HepG2 (cell line): ENCODE measurements around the gene RAB9A. TPM values are rescaled to one million over a fixed set of nuclear protein-coding genes. Genes with fewer than 3 reads are reported as not detected.

ENCODE experiments used
- AHR ChIP-seq: IDR thresholded peaks from 2 replicates; pipeline ENCODE4 v1.6.1; 2018; ENCODE audit warnings: missing genetic modification reagents, missing compliant biosample characterization
- CBX1 ChIP-seq: IDR thresholded peaks from one replicate; pipeline ENCODE4 v1.6.1; 2016; ENCODE audit warnings: antibody characterized with exemption, low read depth
- CCDC6 ChIP-seq: sonication (generic); formaldehyde crosslinking; IDR thresholded peaks from 2 replicates; pipeline ENCODE4 v1.8.1; 2022; ENCODE audit warnings: mild to moderate bottlenecking, missing genetic modification reagents, moderate library complexity
- DRAP1 ChIP-seq: IDR thresholded peaks from 2 replicates; pipeline ENCODE4 v1.6.1; 2016; ENCODE audit warnings: missing genetic modification reagents, missing compliant biosample characterization
- HDAC1 ChIP-seq: sonication (generic); formaldehyde crosslinking; IDR thresholded peaks from 2 replicates; pipeline ENCODE4 v1.5.1; 2020; ENCODE audit warnings: mild to moderate bottlenecking, missing genetic modification reagents
- IRF2 ChIP-seq: IDR thresholded peaks from 2 replicates; pipeline ENCODE4 v1.6.1; 2018; ENCODE audit warnings: missing genetic modification reagents, missing compliant biosample characterization
- JDP2 ChIP-seq: sonication (generic); formaldehyde crosslinking; IDR thresholded peaks from 2 replicates; pipeline ENCODE4 v1.8.1; 2022; ENCODE audit warnings: missing genetic modification reagents, borderline replicate concordance
- KDM2A ChIP-seq: sonication (generic); formaldehyde crosslinking; IDR thresholded peaks from 2 replicates; pipeline ENCODE4 v1.4.0; 2020; ENCODE audit warnings: low read depth, missing genetic modification reagents, borderline replicate concordance
- MEIS2 ChIP-seq: sonication (generic); formaldehyde crosslinking; IDR thresholded peaks from 2 replicates; pipeline ENCODE4 v1.9.0; 2021; ENCODE audit warnings: mild to moderate bottlenecking, missing genetic modification reagents
- PATZ1 ChIP-seq: sonication (generic); formaldehyde crosslinking; IDR thresholded peaks from 2 replicates; pipeline ENCODE4 v1.4.0; 2020; ENCODE audit warnings: missing genetic modification reagents
- PAXIP1 ChIP-seq: sonication (generic); formaldehyde crosslinking; conservative IDR thresholded peaks from 2 replicates; pipeline ENCODE4 v1.4.0; 2020; ENCODE audit warnings: mild to moderate bottlenecking, missing genetic modification reagents, moderate library complexity
- POLR2A ChIP-seq, 2 experiments: IDR thresholded peaks; 2 replicates each; pipeline ENCODE4 v1.6.1; 2011; ENCODE audit warnings: low read depth in 2 of 2, low read length in 2 of 2, mild to moderate bottlenecking in 1 of 2, moderate library complexity in 1 of 2; ENCODE audit not compliant: insufficient read depth in 1 of 2
- ZGPAT ChIP-seq: IDR thresholded peaks from 2 replicates; pipeline ENCODE4 v1.6.1; 2016; ENCODE audit warnings: mild to moderate bottlenecking
- ZMYM4 ChIP-seq: sonication (generic); formaldehyde crosslinking; IDR thresholded peaks from 2 replicates; pipeline ENCODE4 v1.8.1; 2023; ENCODE audit warnings: mild to moderate bottlenecking, missing genetic modification reagents
- ZNF317 ChIP-seq: sonication (generic); formaldehyde crosslinking; IDR thresholded peaks from 2 replicates; pipeline ENCODE4 v1.5.0; 2020; ENCODE audit warnings: mild to moderate bottlenecking, missing genetic modification reagents
- ZNF333 ChIP-seq: sonication (generic); formaldehyde crosslinking; IDR thresholded peaks from 2 replicates; pipeline ENCODE4 v1.4.0; 2020; ENCODE audit warnings: mild to moderate bottlenecking, missing genetic modification reagents, borderline replicate concordance
- ZNF343 ChIP-seq: sonication (generic); formaldehyde crosslinking; IDR thresholded peaks from 2 replicates; pipeline ENCODE4 v1.4.0; 2020; ENCODE audit warnings: mild to moderate bottlenecking, missing genetic modification reagents
- ZNF501 ChIP-seq: sonication (generic); formaldehyde crosslinking; IDR thresholded peaks from 2 replicates; pipeline ENCODE4 v1.5.1; 2020; ENCODE audit warnings: mild to moderate bottlenecking, moderate library complexity, missing genetic modification reagents
- ZNF546 ChIP-seq: sonication (generic); formaldehyde crosslinking; conservative IDR thresholded peaks from 2 replicates; pipeline ENCODE4 v1.8.1; 2023; ENCODE audit warnings: mild to moderate bottlenecking, missing genetic modification reagents
- ZNF577 ChIP-seq: sonication (generic); formaldehyde crosslinking; IDR thresholded peaks from 2 replicates; pipeline ENCODE4 v1.4.0; 2020; ENCODE audit warnings: mild to moderate bottlenecking, low read depth, missing genetic modification reagents, borderline replicate concordance
- ZNF740 ChIP-seq: sonication (generic); formaldehyde crosslinking; IDR thresholded peaks from 2 replicates; pipeline ENCODE4 v1.4.0; 2020; ENCODE audit warnings: missing genetic modification reagents
- ZNF747 ChIP-seq: sonication (generic); formaldehyde crosslinking; IDR thresholded peaks from 2 replicates; pipeline ENCODE4 v1.8.1; 2023; ENCODE audit warnings: missing genetic modification reagents, mild to moderate bottlenecking, borderline replicate concordance
- polyA plus RNA-seq, 8 experiments: library from polyadenylated mRNA; depleted of rRNA in 3 of 8; stranded (reverse) in 7 of 8; unstranded in 1 of 8; fragments of >200 nt; fragmentation: Illumina TruSeq in 4 of 8; extraction: Trizol in 4 of 8; gene quantifications; 2 replicates each; pipeline versions ENCODE4 v1.2.1 to v1.2.3, GENCODE V29; 2011 to 2016; ENCODE audit warnings: low read depth in 4 of 8, missing spikeins in 1 of 8, mixed read lengths in 1 of 8; ENCODE audit not compliant: insufficient read depth in 1 of 8
- total RNA-seq, 5 experiments: library from RNA; depleted of rRNA; stranded (reverse); fragments of >200 nt; fragmentation: Illumina TruSeq; extraction: Trizol; gene quantifications; 2 replicates each; pipeline ENCODE4 v1.2.3, GENCODE V29; 2016; ENCODE audit warnings: low read depth in 1 of 5

Gene RAB9A
- total and polyA plus RNA-seq, 2 of the 13 experiments (the other 11 are each of a cell fraction or from before 2014, with no cell fraction given), result 10.5 to 23.1 TPM

- TF ChIP-seq JDP2 (CRISPR knock-in tag), result no peak
- TF ChIP-seq DRAP1 (CRISPR knock-in tag), result peak; percentile 89
- TF ChIP-seq HDAC1 (CRISPR knock-in tag), result peak; percentile 53; the same call in 1 of the 2 replicates
- no peak for TF ChIP-seq ZNF333 (CRISPR knock-in tag)
- TF ChIP-seq CBX1, result no peak
- no peak for TF ChIP-seq ZNF740
- TF ChIP-seq ZNF343 (CRISPR knock-in tag), result no peak; the same call in 1 of the 2 replicates
- TF ChIP-seq POLR2A (IDR thresholded peaks at IDR 0.05; ENCODE audit: insufficient read depth in 1 of 2, low read depth in 2 of 2, low read length in 2 of 2), result peak; percentile 77 to 89
- no peak for TF ChIP-seq PATZ1 (CRISPR knock-in tag)
- 0 out of 2 replicates have a peak, but pooled peaks have one; percentile 53 for TF ChIP-seq ZNF546 (CRISPR knock-in tag)
- TF ChIP-seq PAXIP1, result peak; percentile 30; the same call in 1 of the 2 replicates
- TF ChIP-seq KDM2A (CRISPR knock-in tag), result peak; percentile 60; the same call in 1 of the 2 replicates
- no peak for TF ChIP-seq ZNF577 (CRISPR knock-in tag)
- peak; percentile 59; the same call in 1 of the 2 replicates for TF ChIP-seq ZGPAT
- no peak for TF ChIP-seq ZNF317 (CRISPR knock-in tag)
- no peak; the same call in 1 of the 2 replicates for TF ChIP-seq MEIS2 (CRISPR knock-in tag)
- no peak for TF ChIP-seq AHR
- peak; percentile 49; the same call in 1 of the 2 replicates for TF ChIP-seq CCDC6 (CRISPR knock-in tag)
- no peak for TF ChIP-seq IRF2 (CRISPR knock-in tag)
- peak; percentile 71; the same call in 1 of the 2 replicates for TF ChIP-seq ZNF501
- peak; percentile 92 for TF ChIP-seq ZMYM4
- TF ChIP-seq ZNF747 (CRISPR knock-in tag), result peak; percentile 70; the same call in 1 of the 2 replicates
Measured at GRCh38 chrX:13734278-13735172, 45.6 kb downstream of the RAB9A start, which contains the start of the genes OFD1 and TRAPPC2 (continued).
